ENCODE data around the gene FARS2. TPM values are rescaled to one million over a fixed set of nuclear protein-coding genes. Genes with fewer than 3 reads are reported as not detected.

Gene FARS2
- polyA plus RNA-seq, 1 donor from 2014 or later, result 11.9 TPM

- no peak overlapping the region for H3K4me2 ChIP-seq (ENCODE audit: low read length)
- no peaks in the 10 kb centered on the region for H3K27me3 ChIP-seq (ENCODE audit: insufficient read depth, low read depth, low read length)
- H3F3A ChIP-seq (ENCODE audit: insufficient read depth, low read length, poor library complexity, severe bottlenecking), result no peaks in the 10 kb centered on the region
- H3K4me3 ChIP-seq (ENCODE audit: low read length), result no peak overlapping the region
- H3K27ac ChIP-seq (ENCODE audit: low read length), result no peak overlapping the region
- no peaks in the 10 kb centered on the region for H3K9me2 ChIP-seq (ENCODE audit: insufficient read depth, low read length)
- H2AFZ ChIP-seq (ENCODE audit: low read depth, low read length), result no peak overlapping the region
- TF ChIP-seq EZH2 (IDR thresholded peaks at IDR 0.05; ENCODE audit: borderline replicate concordance, insufficient read depth, low read length, poor library complexity, severe bottlenecking) (no peak), EP300 (conservative IDR thresholded peaks at IDR 0.05; ENCODE audit: poor library complexity, severe bottlenecking) (no peak), TAF1 (IDR thresholded peaks at IDR 0.05; ENCODE audit: low read depth) (no peak), CTCF (IDR thresholded peaks at IDR 0.05; ENCODE audit: poor library complexity, severe bottlenecking) (no peak), SMC3 (conservative IDR thresholded peaks at IDR 0.05; ENCODE audit: poor library complexity) (no peak), POLR2AphosphoS5 (IDR thresholded peaks at IDR 0.05) (no peak), REST (IDR thresholded peaks at IDR 0.05; ENCODE audit: borderline replicate concordance) (no peak)
- H3K9me3 ChIP-seq (ENCODE audit: low read length), result no peaks in the 10 kb centered on the region
- no peaks in the 10 kb centered on the region for H4K20me1 ChIP-seq (ENCODE audit: insufficient read depth)
- no peaks in the 10 kb centered on the region for H3K79me2 ChIP-seq (replicated peaks; ENCODE audit: insufficient read depth, low read length)
- no peak overlapping the region for H3K9ac ChIP-seq (ENCODE audit: low read length)
- no peaks in the 10 kb centered on the region for H3K36me3 ChIP-seq (ENCODE audit: insufficient read depth, low read length)
Observed at GRCh38 chr6:5450073-5450472, 188.8 kb downstream of the FARS2 start.

- H3K27me3 ChIP-seq (ENCODE audit: insufficient read depth, low read depth, low read length), result no peaks in the 10 kb centered on the region
- H3K9ac ChIP-seq (ENCODE audit: low read length), result no peak overlapping the region
- H3K79me2 ChIP-seq (replicated peaks; ENCODE audit: insufficient read depth, low read length), result no peaks in the 10 kb centered on the region
- H2AFZ ChIP-seq (ENCODE audit: low read depth, low read length), result no peak overlapping the region
- no peak overlapping the region for H3K4me3 ChIP-seq (ENCODE audit: low read length)
- no peak overlapping the region for H3K4me2 ChIP-seq (ENCODE audit: low read length)
- H3F3A ChIP-seq (ENCODE audit: insufficient read depth, low read length, poor library complexity, severe bottlenecking), result no peaks in the 10 kb centered on the region
- no peak for TF ChIP-seq REST (IDR thresholded peaks at IDR 0.05; ENCODE audit: borderline replicate concordance)
- TF ChIP-seq TAF1 (IDR thresholded peaks at IDR 0.05; ENCODE audit: low read depth), result no peak
- no peak for TF ChIP-seq POLR2AphosphoS5 (IDR thresholded peaks at IDR 0.05)
- no peak for TF ChIP-seq EP300 (conservative IDR thresholded peaks at IDR 0.05; ENCODE audit: poor library complexity, severe bottlenecking)
- TF ChIP-seq EZH2 (IDR thresholded peaks at IDR 0.05; ENCODE audit: borderline replicate concordance, insufficient read depth, low read length, poor library complexity, severe bottlenecking), result no peak
- TF ChIP-seq RAD21 (conservative IDR thresholded peaks at IDR 0.05), result no peak
- no peak for TF ChIP-seq MXI1 (conservative IDR thresholded peaks at IDR 0.05; ENCODE audit: poor library complexity, severe bottlenecking)
- TF ChIP-seq CTCF (IDR thresholded peaks at IDR 0.05; ENCODE audit: poor library complexity, severe bottlenecking), result no peak
- TF ChIP-seq SMC3 (conservative IDR thresholded peaks at IDR 0.05; ENCODE audit: poor library complexity), result no peak
- no peaks in the 10 kb centered on the region for H3K9me2 ChIP-seq (ENCODE audit: insufficient read depth, low read length)
- H4K20me1 ChIP-seq (ENCODE audit: insufficient read depth), result no peaks in the 10 kb centered on the region
- H3K27ac ChIP-seq (ENCODE audit: low read length), result no peak overlapping the region
- no peaks in the 10 kb centered on the region for H3K9me3 ChIP-seq (ENCODE audit: low read length)
- H3K36me3 ChIP-seq (ENCODE audit: insufficient read depth, low read length), result no peaks in the 10 kb centered on the region
Observed at GRCh38 chr6:5453546-5453945, 192.2 kb downstream of the FARS2 start.
